ENCODE measurements around the gene NOTO.
"Not testable (repeated sequence)": the region's sequence is repeated elsewhere in the genome, so short reads cannot be mapped to it uniquely, and the experiment has no call there.

The NOTO gene

DNA sequence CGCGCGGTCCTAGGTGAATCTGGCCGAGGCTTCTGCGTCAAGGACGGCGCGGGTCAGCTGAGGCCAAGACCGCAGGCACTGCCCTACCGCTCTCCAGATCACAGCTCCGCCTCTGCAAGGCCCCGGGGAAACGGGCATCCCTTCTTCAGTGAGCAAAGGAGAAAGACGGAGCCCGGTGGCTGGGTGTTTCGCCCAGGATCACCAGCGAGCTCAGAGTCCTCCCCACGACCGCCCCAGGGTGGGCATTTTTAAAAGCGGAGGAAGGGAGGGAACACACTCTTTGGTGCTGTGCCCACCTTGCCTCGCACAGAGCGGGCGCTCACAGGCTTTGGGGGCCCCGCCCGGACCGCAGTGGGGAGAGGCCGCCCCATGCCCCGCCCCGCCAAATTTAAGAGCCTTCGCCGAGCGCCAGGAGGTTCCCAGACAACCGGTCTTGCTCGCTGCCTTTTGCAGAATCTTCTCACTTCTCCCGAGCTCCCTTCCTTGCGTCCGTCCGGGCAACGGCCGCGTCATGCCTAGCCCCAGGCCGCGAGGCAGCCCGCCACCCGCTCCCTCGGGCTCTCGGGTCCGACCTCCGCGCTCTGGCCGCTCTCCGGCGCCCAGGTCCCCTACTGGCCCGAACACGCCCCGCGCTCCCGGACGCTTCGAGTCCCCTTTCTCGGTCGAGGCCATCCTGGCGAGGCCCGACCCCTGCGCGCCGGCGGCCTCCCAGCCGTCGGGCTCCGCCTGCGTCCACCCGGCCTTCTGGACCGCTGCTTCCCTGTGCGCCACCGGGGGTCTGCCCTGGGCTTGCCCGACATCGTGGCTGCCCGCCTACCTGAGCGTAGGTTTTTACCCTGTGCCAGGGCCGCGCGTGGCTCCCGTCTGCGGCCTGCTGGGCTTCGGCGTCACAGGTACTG, at the start of gene NOTO:
NOTO (plus strand) TSS at position 419 of the 899 bp plus-strand sequence; CDS start at position 512, 93 bp downstream.
- Histone ChIP-seq H4K20me1 (no peaks in the 10 kb centered on the region), H3K27me3 (peaks cover 32% of the 10 kb centered on the region), H3K36me3 (no peaks in the 10 kb centered on the region), H3K4me1 (no peaks in the 10 kb centered on the region), H3K4me3 (no peak within 1 kb of the TSS), H3K4me2 (no peak within 1 kb of the TSS), H3K27ac (no peak within 1 kb of the TSS), H3K9me3 (peaks cover 26% of the 10 kb centered on the region), H3K9ac (no peak within 1 kb of the TSS)
- TF ChIP-seq Cebpa-rat (IDR thresholded peaks at IDR 0.05) = no peak

DNA sequence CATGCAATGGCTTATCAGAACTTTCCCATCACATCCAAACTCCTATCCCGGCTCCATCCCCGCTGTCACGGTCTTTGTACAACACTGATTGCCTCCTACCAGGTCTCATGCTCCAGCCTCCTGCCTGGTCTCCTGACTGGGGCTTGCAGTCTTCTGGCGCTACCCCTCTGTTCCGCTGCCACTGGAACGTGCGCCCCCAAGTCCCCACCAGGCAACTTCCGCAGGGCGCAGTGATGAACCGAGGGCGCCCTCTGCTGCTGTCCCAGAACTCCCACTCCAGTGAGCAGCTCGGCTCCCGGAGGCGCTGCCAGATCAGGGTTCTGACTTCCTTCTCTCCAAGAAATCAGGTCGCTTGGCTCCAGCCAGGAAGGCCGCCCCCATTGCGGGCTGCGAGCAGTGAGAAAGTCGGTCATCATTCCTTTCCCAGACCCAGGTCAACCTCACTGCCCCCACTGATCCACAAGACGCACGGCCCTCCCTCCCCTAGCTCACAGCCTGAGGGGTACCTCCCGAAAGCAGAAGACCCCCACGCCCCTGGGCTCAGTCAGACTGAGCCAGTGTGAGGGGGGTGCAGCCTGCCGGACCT, 45.7 kb upstream of the NOTO start:
- H3K27ac ChIP-seq = no peak overlapping the region
- no peaks in the 10 kb centered on the region; the same call in 1 of the 2 replicates for H3K4me1 ChIP-seq
- H3K4me2 ChIP-seq = peak overlapping the region; percentile 12; the same call in 1 of the 2 replicates

GRCh38 chr2:73162856-73163391, 39.5 kb upstream of the NOTO start:
- H3K4me2 ChIP-seq = no peak overlapping the region
- no peaks in the 10 kb centered on the region for H3K4me1 ChIP-seq
- no peaks in the 10 kb centered on the region for H3K27me3 ChIP-seq
- TF ChIP-seq Cebpa-rat (IDR thresholded peaks at IDR 0.05) = no peak
- no peak overlapping the region for H3K4me3 ChIP-seq
- H3K36me3 ChIP-seq = no peaks in the 10 kb centered on the region
- no peaks in the 10 kb centered on the region for H3K9me3 ChIP-seq
- H3K27ac ChIP-seq = no peak overlapping the region
- no peak overlapping the region for H3K9ac ChIP-seq
- H4K20me1 ChIP-seq = no peaks in the 10 kb centered on the region

More for the DNA sequence above, 45.7 kb upstream of the NOTO start:
- no peaks in the 10 kb centered on the region for H3K36me3 ChIP-seq
- TF ChIP-seq Cebpa-rat (IDR thresholded peaks at IDR 0.05) = no peak
- no peaks in the 10 kb centered on the region for H3K9me3 ChIP-seq
- H4K20me1 ChIP-seq = no peaks in the 10 kb centered on the region
- H3K4me3 ChIP-seq = no peak overlapping the region
- no peak overlapping the region for H3K9ac ChIP-seq
- no peaks in the 10 kb centered on the region for H3K27me3 ChIP-seq

DNA sequence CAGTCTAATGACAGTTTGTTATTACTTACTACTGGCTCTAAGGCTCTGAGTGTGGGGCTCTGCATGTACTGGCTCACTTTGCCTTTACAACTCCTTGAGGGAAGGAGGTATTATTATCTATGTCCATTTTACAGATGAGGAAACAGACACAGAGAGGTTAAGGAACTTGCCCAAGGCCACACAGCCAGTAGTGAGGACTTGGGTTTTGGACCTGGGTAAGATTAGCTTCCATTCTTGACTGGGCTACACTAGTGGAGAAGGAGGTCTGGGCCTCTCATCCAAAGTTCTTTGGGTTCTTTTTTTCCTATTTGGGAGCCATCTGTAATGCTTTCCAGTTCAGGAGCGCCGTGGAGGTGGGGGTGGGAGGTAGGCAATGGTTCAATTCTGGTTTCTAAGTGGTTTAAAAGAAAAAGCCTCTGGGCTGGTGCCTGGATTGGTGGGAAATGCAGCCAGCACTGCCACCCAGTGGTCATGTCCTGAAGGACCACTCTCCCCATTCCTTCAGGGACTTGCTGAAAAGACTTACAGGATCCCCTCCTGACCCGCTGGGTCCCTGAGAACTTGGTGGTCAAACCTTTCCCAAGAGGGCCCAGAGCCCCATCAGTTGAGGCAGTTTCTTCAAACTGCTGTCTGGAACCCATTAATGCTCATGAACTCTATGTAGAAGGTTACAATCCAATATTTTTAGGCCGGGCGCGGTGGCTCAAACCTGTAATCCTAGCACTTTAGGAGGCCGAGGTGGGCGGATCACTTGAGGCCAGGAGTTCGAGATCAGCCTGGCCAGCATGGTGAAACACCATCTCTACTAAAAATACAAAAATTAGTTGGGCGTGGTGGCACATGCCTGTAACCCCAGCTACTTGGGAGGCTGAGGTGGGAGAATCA, 38.6 kb upstream of the NOTO start:
- Histone ChIP-seq H3K4me3 (no peak overlapping the region), H3K4me1 (no peaks in the 10 kb centered on the region), H3K27me3 (no peaks in the 10 kb centered on the region), H3K9me3 (no peaks in the 10 kb centered on the region), H4K20me1 (no peaks in the 10 kb centered on the region), H3K4me2 (no peak overlapping the region), H3K36me3 (no peaks in the 10 kb centered on the region), H3K9ac (no peak overlapping the region), H3K27ac (no peak overlapping the region)
- no peak for TF ChIP-seq Cebpa-rat (IDR thresholded peaks at IDR 0.05)

DNA sequence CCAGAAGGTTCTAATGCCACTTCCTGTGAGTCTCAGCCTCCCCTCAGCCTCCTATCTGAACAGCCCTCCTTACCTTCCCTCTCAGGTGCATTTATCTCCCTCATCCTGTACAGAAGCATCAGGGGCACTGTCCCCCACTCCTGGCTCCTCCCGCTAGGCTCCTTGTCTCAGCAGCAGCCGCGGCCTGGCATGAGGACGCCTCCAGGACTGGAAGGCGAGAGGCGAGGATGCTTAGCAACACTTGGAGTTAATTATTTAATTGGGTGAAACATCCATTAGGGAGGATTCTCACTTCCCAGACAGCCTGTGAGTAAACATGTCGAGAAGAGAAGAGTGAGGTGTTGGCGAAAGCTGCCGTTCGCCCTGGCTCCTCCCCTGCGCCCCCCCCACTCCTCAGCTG, 36.4 kb upstream of the NOTO start:
- not testable (repeated sequence) for H3K4me3 ChIP-seq, H3K27me3 ChIP-seq, H3K27ac ChIP-seq, H3K36me3 ChIP-seq, H3K9me3 ChIP-seq, H3K4me1 ChIP-seq, H3K9ac ChIP-seq, H3K4me2 ChIP-seq, H4K20me1 ChIP-seq

- H4K20me1 ChIP-seq, H3K27ac ChIP-seq, H3K27me3 ChIP-seq, H3K4me1 ChIP-seq, H3K36me3 ChIP-seq, H3K4me2 ChIP-seq, H3K9me3 ChIP-seq, H3K4me3 ChIP-seq, H3K9ac ChIP-seq: not testable (repeated sequence)
These were observed 35.6 kb upstream of the NOTO start for GRCh38 chr2:73166813-73167212.

DNA sequence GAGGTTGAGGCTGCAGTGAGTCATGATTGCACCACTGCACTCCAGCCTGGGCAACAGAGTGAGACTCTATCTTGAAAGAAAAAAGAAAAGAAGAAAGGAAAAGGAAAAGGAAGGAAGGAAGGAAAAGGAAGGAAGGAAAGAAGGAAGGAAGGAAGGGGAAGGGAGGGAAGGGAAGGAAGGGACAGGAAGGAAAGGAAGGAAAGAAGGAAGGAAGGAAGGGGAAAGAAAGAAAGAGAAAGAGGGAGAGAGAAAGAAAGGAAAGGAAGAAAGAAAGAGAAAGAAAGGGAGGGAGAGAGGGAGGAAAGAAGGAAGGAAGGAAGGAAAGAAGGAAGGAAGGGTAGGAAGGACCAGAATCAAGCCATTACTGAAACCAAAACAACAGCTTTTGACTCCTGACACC, 34.0 kb upstream of the NOTO start:
- H3K4me1 ChIP-seq, H3K4me3 ChIP-seq, H3K27me3 ChIP-seq, H3K27ac ChIP-seq, H4K20me1 ChIP-seq, H3K36me3 ChIP-seq, H3K9me3 ChIP-seq, H3K4me2 ChIP-seq, H3K9ac ChIP-seq: not testable (repeated sequence)

- not testable (repeated sequence) for H3K4me3 ChIP-seq, H3K9me3 ChIP-seq, H3K36me3 ChIP-seq, H3K4me2 ChIP-seq, H3K4me1 ChIP-seq, H4K20me1 ChIP-seq, H3K27ac ChIP-seq, H3K9ac ChIP-seq
- peaks cover 18% of the 10 kb centered on the region for H3K27me3 ChIP-seq
These were observed 32.0 kb upstream of the NOTO start for GRCh38 chr2:73170341-73170740.

GRCh38 chr2:73172963-73173362, 29.4 kb upstream of the NOTO start:
- Histone ChIP-seq H3K27ac (no peak overlapping the region), H3K4me3 (no peak overlapping the region), H3K27me3 (peaks cover 37% of the 10 kb centered on the region), H3K9ac (no peak overlapping the region), H3K4me1 (peaks cover 27% of the 10 kb centered on the region), H3K4me2 (no peak overlapping the region), H3K36me3 (no peaks in the 10 kb centered on the region), H3K9me3 (no peaks in the 10 kb centered on the region), H4K20me1 (no peaks in the 10 kb centered on the region)
- no peak for TF ChIP-seq Cebpa-rat (IDR thresholded peaks at IDR 0.05)

- H3K27ac ChIP-seq = no peak overlapping the region
- peaks cover 37% of the 10 kb centered on the region for H3K27me3 ChIP-seq
- no peak overlapping the region for H3K9ac ChIP-seq
- no peak overlapping the region for H3K4me2 ChIP-seq
- H3K4me3 ChIP-seq = no peak overlapping the region
- no peak for TF ChIP-seq Cebpa-rat (IDR thresholded peaks at IDR 0.05)
- no peaks in the 10 kb centered on the region for H3K36me3 ChIP-seq
- peaks cover 27% of the 10 kb centered on the region for H3K4me1 ChIP-seq
- no peaks in the 10 kb centered on the region for H3K9me3 ChIP-seq
- H4K20me1 ChIP-seq = no peaks in the 10 kb centered on the region
These were observed 28.6 kb upstream of the NOTO start for GRCh38 chr2:73173781-73174180.

Data from BLaER1 (cell line).